Astrocyte (in vitro differentiated cells and primary cell): ENCODE results near the gene ASH1L. TPM values are rescaled to one million over a fixed set of nuclear protein-coding genes. Genes with fewer than 3 reads are reported as not detected.
A peak's percentile ranks its signal among the peaks of the same experiment; 100 is the strongest.

Experiments
- DNase-seq: peaks from one replicate; pipeline ENCODE4 v3.0.0-alpha.2; 2010; ENCODE audit warnings: low read depth
- FAIRE-seq: peaks from 2 replicates; lab custom pipeline; 2011; peaks lifted over from hg19 to GRCh38; lab: Jason Lieb, UNC
- H2AFZ ChIP-seq: 2 replicates; pipeline ENCODE4 v1.6.0; 2012; ENCODE audit warnings: low read depth, low read length, inconsistent platforms
- H3K27ac ChIP-seq: 2 replicates; pipeline ENCODE4 v1.5.1; 2011; ENCODE audit warnings: low read depth, low read length, inconsistent platforms
- H3K27me3 ChIP-seq: 2 replicates; pipeline ENCODE4 v1.6.0; 2011; ENCODE audit warnings: low read length, inconsistent platforms; ENCODE audit not compliant: insufficient read depth
- H3K36me3 ChIP-seq: 2 replicates; pipeline ENCODE4 v1.5.1; 2011; ENCODE audit warnings: low read length, inconsistent platforms; ENCODE audit not compliant: insufficient read depth
- H3K4me1 ChIP-seq: 2 replicates; pipeline ENCODE4 v1.5.1; 2011; ENCODE audit warnings: low read length, inconsistent platforms; ENCODE audit not compliant: insufficient read depth
- H3K4me2 ChIP-seq: 2 replicates; pipeline ENCODE4 v1.6.0; 2012; ENCODE audit warnings: low read length, inconsistent platforms
- H3K4me3 ChIP-seq: 2 replicates; pipeline ENCODE4 v1.5.1; 2011; ENCODE audit warnings: low read depth, mild to moderate bottlenecking, low read length, inconsistent platforms; ENCODE audit not compliant: insufficient read depth
- H3K79me2 ChIP-seq: 2 replicates; pipeline ENCODE4 v1.6.0; 2012; ENCODE audit warnings: mild to moderate bottlenecking, low read length, inconsistent platforms; ENCODE audit not compliant: insufficient read depth
- H3K9ac ChIP-seq: 2 replicates; pipeline ENCODE4 v1.6.0; 2012; ENCODE audit warnings: mild to moderate bottlenecking, low read length, inconsistent platforms
- H3K9me3 ChIP-seq: 2 replicates; pipeline ENCODE4 v1.5.1; 2012; ENCODE audit warnings: low read depth, mild to moderate bottlenecking, low read length, inconsistent platforms; ENCODE audit not compliant: insufficient read depth
- H4K20me1 ChIP-seq: 2 replicates; pipeline ENCODE4 v1.6.0; 2012; ENCODE audit warnings: low read length, inconsistent platforms; ENCODE audit not compliant: insufficient read depth
- H3K27ac Mint-ChIP-seq: one replicate; pipeline ENCODE4 v1.8.0; 2021; ENCODE audit warnings: mild to moderate bottlenecking, mixed read lengths; ENCODE audit not compliant: unreplicated experiment
- H3K27me3 Mint-ChIP-seq: one replicate; pipeline ENCODE4 v1.8.0; 2021; ENCODE audit warnings: low read depth, mixed read lengths; ENCODE audit not compliant: unreplicated experiment
- H3K36me3 Mint-ChIP-seq: one replicate; pipeline ENCODE4 v1.8.0; 2021; ENCODE audit warnings: low read depth, mixed read lengths; ENCODE audit not compliant: unreplicated experiment
- H3K4me1 Mint-ChIP-seq: one replicate; pipeline ENCODE4 v1.8.0; 2021; ENCODE audit warnings: low read depth, mixed read lengths; ENCODE audit not compliant: unreplicated experiment
- H3K4me3 Mint-ChIP-seq: one replicate; pipeline ENCODE4 v1.8.0; 2021; ENCODE audit warnings: mild to moderate bottlenecking, moderate library complexity, mixed read lengths; ENCODE audit not compliant: unreplicated experiment
- H3K9me3 Mint-ChIP-seq: one replicate; pipeline ENCODE4 v1.8.0; 2021; ENCODE audit warnings: mild to moderate bottlenecking, mixed read lengths; ENCODE audit not compliant: unreplicated experiment
- CTCF ChIP-seq: IDR thresholded peaks from 2 replicates; pipeline ENCODE4 v1.5.1; 2011; ENCODE audit warnings: low read depth, mild to moderate bottlenecking, inconsistent platforms, low read length, moderate library complexity; ENCODE audit not compliant: insufficient read depth
- EZH2 ChIP-seq: IDR thresholded peaks from 2 replicates; pipeline ENCODE4 v1.6.1; 2012; ENCODE audit warnings: mild to moderate bottlenecking, low read length, inconsistent platforms; ENCODE audit not compliant: insufficient read depth
- total RNA-seq: library from RNA; stranded (reverse); gene quantifications from 2 replicates; pipeline ENCODE4 v1.2.1, GENCODE V29; 2021

ASH1L gene
- total RNA-seq, 1 donor from 2014 or later, result 31.1 TPM

- no peaks in the 10 kb centered on the region for H3K27me3 ChIP-seq
- DNase-seq (no peak), FAIRE-seq (no peak)
- H3K79me2 ChIP-seq, result peaks cover 32% of the 10 kb centered on the region
- H2AFZ ChIP-seq, result no peak overlapping the region
- peaks cover 7% of the 10 kb centered on the region for H3K36me3 Mint-ChIP-seq
- peak overlapping the region; percentile 99 for H3K4me2 ChIP-seq
- H3K27me3 Mint-ChIP-seq, result no peaks in the 10 kb centered on the region
- H3K4me3 Mint-ChIP-seq, result peak overlapping the region; percentile 87
- H3K4me1 ChIP-seq, result peaks cover 32% of the 10 kb centered on the region
- peaks cover 14% of the 10 kb centered on the region for H3K4me1 Mint-ChIP-seq
- no peak overlapping the region for H3K27ac ChIP-seq
- H3K9ac ChIP-seq, result peak overlapping the region; percentile 85
- H4K20me1 ChIP-seq, result peaks cover 42% of the 10 kb centered on the region
- peak overlapping the region; percentile 72 for H3K4me3 ChIP-seq
- peaks cover 11% of the 10 kb centered on the region for H3K36me3 ChIP-seq
- peak overlapping the region; percentile 66 for H3K27ac Mint-ChIP-seq
- H3K9me3 Mint-ChIP-seq, result no peaks in the 10 kb centered on the region
- H3K9me3 ChIP-seq, result no peaks in the 10 kb centered on the region
- no peak for TF ChIP-seq EZH2
- TF ChIP-seq CTCF, result no peak
Observed at GRCh38 chr1:155321639-155322503, 240.7 kb downstream of the ASH1L start.

GRCh38 chr1:155320661-155321617 lies 241.7 kb downstream of the ASH1L start, which contains the start of gene RUSC1:
TSS of gene RUSC1 (plus strand) at chr1:155320894. CDS start at chr1:155321774, 880 bp downstream.
- Mint-ChIP-seq H3K4me1 (peaks cover 11% of the 10 kb centered on the region), H3K9me3 (no peaks in the 10 kb centered on the region), H3K36me3 (peaks cover 8% of the 10 kb centered on the region), H3K4me3 (peak within 1 kb of the TSS; percentile 87), H3K27me3 (no peaks in the 10 kb centered on the region), H3K27ac (peak within 1 kb of the TSS; percentile 48)
- Histone ChIP-seq H4K20me1 (peaks cover 35% of the 10 kb centered on the region), H3K36me3 (peaks cover 11% of the 10 kb centered on the region), H3K4me2 (peak within 1 kb of the TSS; percentile 99), H3K27ac (no peak within 1 kb of the TSS), H3K27me3 (no peaks in the 10 kb centered on the region), H3K9me3 (no peaks in the 10 kb centered on the region), H3K4me3 (peak within 1 kb of the TSS; percentile 72), H2AFZ (peak within 1 kb of the TSS; percentile 55), H3K4me1 (peaks cover 32% of the 10 kb centered on the region), H3K9ac (peak within 1 kb of the TSS; percentile 78), H3K79me2 (peaks cover 23% of the 10 kb centered on the region)
- no peak for DNase-seq
- TF ChIP-seq EZH2, result no peak
- TF ChIP-seq CTCF, result no peak
- no peak for FAIRE-seq
